Stimulated activated CD4-positive, alpha-beta T cell treated with anti-CD3 and anti-CD28 coated beads, TNF-alpha, amount 100 ng/mL, for 24 hours (primary cell): ENCODE data around the gene GIT1.

Source experiments
- DNase-seq, 3 experiments: peaks; one replicate each; pipeline ENCODE4 v3.0.0-alpha.2; 2020; ENCODE audit warnings: low read depth in 3 of 3

The GIT1 gene, protein sequence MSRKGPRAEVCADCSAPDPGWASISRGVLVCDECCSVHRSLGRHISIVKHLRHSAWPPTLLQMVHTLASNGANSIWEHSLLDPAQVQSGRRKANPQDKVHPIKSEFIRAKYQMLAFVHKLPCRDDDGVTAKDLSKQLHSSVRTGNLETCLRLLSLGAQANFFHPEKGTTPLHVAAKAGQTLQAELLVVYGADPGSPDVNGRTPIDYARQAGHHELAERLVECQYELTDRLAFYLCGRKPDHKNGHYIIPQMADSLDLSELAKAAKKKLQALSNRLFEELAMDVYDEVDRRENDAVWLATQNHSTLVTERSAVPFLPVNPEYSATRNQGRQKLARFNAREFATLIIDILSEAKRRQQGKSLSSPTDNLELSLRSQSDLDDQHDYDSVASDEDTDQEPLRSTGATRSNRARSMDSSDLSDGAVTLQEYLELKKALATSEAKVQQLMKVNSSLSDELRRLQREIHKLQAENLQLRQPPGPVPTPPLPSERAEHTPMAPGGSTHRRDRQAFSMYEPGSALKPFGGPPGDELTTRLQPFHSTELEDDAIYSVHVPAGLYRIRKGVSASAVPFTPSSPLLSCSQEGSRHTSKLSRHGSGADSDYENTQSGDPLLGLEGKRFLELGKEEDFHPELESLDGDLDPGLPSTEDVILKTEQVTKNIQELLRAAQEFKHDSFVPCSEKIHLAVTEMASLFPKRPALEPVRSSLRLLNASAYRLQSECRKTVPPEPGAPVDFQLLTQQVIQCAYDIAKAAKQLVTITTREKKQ

DNA sequence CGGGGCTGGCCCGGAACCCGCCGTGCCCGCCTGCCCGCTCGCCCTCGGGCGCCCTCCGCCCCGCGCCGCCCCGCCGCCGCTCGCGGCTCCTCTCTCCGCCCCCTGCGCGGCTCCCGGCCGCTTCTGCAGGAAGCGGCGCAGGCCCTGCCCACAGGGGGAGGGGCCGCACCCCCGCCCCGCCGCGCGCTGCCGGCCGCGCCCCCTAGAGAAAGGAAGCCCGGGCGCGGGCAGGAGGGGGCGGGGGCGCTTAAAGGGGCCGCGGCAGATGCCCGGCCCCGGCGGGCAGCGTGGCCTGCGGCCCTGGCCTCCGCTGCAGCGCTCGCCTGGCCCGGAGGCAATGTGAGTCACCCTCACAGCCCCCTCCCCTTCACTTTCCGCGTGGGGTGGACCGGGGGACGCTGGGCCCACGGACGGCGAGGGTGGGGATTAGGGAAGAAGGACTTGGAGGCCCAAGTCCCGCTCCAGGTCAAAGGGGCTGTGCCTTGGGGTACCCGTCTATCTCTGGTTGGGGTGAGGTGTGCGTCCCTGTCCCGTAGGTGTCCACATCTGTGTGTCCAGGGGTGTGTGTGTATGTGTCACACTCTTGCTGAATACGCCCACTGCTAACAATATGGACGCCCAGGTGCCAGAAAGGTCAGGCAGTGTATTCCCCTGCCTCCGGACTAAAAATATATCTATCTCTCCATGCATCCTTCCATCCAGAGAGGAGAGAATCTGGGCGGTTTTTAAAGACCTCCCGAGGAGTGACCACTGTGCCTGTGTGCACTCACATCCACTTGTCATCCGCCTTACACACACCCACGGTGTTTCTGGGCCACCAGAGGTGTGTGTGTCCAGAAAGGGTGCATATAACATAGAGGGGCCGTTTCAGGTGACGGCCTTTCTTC, at the start of gene GIT1:
GIT1 (minus strand) TSS at position 125 of the 887 bp plus-strand sequence. CDS start 270 bp downstream, outside the sequence.
- peak; percentile 59 to 82 (median 67) for DNase-seq

DNA sequence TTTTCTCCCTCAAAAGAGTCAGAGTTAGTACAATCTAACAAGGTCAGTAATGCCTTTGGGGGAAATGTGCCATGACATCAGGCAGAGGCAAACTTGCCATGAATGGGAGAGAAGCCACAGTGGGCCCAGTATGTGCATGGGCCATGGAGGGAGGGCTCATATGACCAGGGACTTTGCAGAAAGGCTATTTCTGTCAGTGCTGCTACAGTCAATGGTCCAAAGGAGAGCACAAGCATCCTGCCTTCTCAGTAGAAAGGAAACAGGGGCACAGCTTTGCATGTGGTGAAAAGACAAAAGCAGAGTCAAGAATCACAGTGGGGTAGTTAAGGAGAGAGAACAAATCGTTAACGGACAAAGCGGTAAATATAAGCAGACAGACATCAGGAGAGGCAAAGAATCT, 44.4 kb upstream of the GIT1 start:
- no peak for DNase-seq

DNA sequence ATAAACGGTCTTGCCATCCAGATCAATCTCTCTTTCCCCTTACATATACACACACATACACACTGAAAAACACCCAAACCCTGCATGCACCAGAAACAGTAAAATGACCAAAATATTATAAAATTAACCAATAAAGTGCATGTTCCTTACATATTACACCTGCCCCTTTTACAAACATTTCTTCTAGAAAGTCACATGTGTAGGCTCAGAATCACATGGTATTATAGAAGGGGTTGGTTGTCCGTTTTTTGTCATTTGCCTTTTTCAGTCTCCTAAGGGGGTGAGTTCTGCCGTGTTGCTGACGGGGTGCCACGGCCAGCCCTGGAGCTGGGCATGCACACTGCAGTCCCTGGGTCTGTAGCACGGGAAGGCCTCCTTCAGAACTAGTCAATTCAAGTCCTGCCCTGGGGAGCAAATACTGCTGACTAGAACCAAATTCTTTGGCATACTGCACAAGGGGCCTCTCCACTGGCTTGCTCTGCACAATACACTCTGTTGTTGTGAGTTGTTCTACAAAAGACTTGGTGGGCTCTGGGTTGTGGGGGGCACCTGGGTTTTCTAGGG, 41.3 kb upstream of the GIT1 start:
- no peak for DNase-seq

DNA sequence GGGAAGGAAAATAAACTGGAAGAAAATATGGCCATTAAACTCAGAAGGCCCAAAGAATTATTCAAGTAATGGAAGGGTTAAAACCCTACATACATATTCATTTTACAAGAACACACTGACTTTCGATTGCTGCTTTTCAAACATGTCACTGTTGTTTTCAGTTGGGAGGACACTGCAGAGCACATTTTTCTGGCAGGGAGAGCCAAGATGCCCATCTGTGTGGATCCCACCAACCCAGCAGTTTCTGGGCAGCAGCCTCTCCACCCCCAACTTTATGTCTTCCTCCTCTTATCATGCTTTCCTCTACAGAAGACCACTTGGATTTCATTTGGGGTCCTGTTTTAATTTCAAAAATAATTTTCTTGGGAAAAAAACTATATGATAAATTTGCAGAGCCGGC, 40.4 kb upstream of the GIT1 start:
- DNase-seq: no peak

DNA sequence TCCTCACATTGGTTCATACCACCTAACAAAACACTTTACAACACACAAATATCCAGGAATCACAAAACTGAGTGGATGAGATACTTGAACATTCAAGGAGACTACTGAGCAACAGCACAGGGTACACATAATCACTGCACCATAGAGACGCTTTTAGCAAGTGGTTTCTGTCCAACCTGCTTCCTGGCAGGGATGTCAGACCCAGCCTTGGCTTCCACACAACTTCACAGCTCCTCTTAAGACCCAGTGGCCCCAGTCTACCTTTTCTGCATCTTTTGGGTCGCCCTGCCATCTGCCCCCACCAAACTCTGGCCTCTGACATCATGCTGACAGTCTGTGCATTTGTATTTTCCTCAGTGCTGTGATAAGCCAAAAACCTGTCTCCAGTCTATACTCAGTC, 39.2 kb upstream of the GIT1 start:
- no peak for DNase-seq

DNA sequence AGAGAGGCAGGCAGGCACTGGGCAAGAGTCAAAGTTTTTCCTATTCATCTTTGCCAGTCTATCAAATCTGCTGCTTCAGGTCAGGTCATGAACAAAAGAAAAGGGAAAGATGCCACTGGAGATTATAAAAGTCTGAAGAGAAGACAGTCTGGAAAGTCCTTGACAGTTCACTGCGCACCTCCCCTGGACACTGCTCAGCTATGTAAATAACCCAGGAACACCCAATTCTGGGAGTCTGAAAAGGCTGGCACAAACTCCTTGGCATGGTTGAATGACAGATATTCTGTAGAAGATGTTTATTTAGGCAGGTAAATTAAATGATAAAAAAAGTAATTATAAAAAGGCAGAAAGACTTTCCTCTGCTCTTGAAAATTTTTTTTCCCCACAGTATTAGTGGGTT, 38.5 kb upstream of the GIT1 start:
- no peak for DNase-seq

DNA sequence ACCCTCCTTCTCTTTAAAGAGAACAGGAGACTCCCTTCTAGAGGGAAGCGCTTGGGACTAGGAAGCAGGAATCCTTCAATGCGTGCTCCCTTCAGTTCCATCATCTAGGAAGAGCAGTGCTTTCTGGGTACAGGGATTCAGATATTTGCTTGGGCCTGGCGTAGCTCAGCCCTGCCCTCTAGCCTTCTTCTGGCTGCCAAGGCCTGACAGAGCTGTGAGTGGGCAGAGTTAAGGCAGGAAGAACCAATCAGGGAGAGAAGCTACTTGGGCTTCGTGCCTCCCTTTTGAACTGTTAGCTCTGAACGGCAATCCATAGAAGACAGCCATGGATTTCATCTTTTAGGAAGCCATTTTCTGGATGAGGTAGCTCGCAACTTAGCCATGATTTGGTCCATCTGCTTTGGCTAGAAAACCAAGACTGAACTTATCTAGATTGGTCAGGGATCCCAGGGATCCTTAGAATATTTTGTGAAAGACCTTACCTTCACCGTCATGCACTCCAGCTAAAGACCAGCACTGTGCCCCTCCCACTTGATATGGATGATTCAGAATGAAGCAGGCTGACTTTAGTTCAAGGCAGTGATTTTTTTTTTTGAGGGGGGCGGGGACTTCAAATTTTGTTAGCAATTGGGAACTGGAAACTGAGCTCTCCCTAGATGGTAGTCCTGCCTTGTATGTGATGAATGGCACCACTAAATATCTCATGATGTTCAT, 35.7 kb upstream of the GIT1 start:
- DNase-seq: no peak

DNA sequence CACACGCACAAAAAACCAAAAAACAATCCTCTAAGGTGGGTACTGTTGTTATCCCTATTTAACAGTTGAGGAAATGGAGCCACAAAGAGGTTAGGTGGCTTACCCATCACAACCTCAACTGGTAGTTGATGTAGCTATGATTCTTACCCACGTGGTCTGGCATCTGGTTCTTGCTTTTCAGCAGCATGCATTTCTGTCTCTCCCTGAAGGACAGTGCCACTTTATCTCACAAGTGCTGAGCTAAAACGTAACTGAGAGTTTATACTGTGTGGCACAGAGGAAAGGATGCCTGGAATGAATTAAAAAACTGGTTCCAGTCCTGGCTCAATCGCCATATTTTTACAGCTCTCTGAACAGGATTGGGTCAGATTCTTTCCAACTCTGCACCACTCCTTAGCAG, 35.1 kb upstream of the GIT1 start:
- no peak for DNase-seq

DNA sequence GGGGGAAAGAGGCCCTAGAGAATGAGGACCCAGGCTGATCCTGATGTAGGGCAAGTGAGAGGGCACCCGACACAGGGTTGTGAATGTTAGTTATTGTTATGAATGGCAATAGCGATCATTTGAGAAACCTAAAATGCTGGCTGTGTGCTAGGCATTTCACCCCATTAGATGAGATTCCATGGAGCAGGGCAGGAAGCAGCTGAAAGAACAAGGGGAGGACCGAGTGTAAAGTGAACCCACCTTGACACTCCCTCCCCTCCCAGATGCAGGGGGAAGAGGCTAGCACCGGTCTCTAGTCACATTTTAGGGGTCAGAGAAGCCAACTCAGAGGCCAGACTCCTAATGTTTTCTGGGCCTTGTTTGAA, 33.8 kb upstream of the GIT1 start:
- DNase-seq: no peak

DNA sequence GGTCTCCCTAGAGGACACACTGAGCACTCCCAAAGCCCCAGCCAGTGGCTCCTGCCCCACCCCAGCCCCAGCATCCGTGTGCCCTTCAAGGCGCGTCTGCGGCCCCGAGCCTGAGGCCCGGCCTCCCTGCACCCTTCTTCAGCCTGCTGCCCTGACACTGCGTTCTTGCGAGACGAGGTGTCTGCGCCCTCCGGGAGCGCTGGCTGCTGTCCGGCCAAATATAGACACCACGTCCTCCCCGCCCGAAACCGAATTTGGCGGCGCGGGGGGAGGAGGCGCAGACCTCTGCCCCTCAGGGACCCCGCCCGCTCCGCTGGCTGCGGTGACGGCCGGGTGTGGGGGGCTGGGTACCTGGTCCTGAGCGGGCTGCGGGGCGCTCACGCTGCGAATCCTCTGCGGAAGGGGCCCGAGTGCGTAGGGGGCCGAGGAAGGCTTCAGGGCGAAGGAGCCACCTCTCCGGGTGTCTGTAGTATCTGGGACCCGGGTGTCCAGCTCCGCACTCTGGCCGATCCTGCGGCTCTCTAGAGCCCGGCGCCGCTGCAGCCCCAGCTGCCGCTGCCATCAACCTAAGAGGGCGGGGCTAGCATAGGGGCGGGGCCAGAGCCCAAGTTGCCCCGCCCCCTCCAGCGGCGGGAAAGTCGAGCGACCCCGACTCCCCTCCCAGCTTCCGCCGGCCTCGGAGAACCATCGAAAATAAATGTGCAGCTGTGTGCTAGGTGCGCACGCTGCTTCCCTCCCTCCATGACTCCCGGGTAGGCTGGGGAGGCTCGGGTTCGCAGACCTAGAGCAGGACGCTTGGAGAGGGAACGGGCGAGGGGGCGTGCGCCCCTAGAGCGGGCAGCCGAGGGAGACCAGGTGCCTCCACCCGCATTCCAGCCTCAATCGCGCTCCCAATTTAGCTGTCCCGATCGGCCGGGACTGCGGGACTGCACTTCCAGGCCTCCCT, 33.2 kb upstream of the GIT1 start, which contains the start of gene CORO6:
CORO6 (minus strand) TSS at position 576 of the 946 bp plus-strand sequence. CDS start 1,491 bp downstream, outside the sequence.
- peak in 2 of 3 experiments; percentile 53 to 69 for DNase-seq

DNA sequence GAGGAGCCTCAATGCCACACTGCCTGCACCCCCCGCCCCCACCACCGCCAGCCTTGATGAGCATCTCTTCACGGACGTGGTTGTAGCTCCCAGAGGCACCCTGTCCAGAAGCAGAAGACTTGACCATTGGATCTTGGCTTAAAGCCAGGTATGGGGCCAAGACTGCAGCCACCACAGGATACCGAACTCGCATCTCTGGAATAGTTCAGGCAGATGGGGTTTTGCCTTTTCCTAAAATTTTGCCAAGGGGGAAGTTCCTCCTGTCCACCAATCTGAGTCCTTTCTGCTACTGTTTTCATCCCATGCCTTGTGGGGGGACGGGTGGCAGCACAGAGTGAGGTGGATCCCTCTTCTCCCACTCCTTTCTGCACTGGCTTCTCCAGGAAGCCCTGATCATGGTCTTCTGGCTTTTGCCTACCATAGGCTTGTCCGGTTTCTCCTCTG, 32.3 kb upstream of the GIT1 start:
- DNase-seq: no peak

DNA sequence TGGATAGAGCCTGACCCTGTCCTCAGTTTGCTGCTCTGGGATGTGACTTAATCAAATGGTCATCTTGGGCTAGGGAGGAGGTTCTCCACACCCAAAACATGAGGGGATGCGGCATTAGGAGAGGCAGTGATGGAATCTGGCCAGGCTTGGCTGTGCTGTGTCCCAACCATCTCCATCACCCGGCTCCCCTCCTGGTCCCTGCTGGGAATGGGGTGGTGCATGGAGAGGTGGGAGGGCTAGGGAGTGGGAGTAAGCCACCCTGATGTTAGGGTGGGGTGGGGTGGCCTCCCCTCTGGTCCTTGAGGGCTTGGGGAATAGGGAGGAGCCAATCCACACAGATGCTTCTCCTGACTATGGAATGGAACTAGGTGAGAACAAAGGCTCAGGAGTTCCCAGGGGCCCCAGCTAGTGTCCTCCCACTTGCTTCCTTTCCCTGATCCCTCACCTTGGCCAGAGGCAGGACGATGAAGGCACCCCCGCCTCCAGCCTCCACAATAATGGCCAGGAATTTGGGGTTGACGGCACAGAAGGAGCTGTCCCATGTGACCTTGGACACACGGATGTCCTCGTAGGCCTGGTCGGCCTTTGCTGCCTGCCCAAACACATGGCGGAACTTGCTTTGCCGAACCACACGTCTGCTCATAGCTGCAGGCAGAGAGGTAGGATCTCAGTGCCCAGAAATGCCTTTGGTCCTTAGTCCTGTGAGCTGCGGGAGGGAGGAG, 31.5 kb upstream of the GIT1 start:
- no peak for DNase-seq

DNA sequence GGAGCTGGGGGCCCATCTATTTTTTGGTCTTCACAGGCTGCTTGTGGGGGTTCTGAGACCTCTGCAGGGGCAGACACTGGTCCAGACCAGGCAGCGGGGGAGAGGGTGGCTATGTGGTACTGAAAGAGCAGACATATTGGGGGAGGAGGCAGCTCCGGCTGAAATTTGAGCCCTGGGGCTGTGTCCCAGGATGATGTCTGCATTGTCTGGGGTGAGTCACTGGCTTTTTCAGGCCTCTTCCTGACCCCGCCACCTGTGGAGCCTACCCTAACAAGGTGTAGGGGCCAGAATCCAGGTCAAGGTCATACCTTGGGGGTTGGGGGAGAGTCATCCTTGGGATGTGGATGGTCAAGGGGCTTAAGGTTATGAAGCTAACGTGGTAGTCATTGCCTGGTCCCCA, 30.8 kb upstream of the GIT1 start:
- DNase-seq: no peak

DNA sequence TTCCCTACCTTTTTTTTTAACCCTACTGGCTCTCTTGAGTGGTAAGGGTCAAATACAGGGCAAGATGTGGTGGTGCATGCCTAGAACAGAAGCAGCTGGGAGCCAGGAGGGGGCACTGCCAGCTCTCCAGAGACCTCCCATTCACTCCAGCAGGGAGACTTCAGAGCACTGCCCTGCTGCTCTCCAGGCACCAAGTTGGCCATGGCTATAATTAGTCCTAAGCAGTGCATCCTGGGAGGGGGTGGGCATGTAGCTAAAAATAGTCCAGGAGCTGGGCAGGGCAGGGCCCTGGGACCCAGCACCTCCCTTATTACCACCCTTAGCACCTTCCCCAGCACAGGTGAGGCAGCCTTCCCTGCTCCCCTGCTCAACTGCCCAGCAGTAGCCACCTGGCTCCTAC, 29.8 kb upstream of the GIT1 start:
- DNase-seq: no peak

DNA sequence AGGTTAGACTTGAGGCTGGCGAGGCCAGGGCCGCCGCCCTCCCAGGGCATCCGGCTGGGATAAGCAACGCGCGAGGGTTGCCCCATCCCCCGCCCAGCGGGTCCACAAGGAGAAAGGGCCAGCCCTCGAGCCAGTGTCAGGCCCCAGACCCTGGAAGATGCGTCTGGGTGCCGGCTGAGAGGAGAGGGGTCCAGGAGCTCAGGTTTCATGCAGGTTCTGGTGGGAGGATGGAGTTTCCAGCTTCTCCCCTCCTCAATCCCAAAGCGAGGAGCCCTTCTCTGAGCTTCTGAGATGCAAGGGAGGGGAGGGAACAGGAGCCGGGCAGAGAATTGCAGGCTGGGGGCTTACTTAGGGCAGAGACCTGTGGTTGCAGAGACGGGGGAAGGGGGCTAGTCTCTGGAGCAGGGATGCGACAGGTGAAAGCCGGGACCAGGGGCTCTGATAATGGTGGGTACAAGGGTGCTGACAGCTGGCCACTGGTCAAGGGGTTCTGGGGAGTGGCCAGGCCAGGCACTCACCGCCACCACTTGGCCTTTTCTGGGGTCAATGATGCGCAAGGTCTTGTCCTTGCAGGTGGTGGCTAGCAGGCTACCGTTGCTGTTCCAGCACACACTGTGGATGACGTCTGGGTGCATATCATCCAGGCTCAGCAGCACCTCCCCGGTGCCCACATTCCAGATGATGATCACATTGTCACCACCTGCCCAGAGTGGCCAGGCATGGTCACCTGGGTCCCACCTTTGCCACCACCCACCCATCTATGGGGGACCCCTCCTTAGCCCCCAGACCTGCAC, 29.0 kb upstream of the GIT1 start:
- no peak for DNase-seq

DNA sequence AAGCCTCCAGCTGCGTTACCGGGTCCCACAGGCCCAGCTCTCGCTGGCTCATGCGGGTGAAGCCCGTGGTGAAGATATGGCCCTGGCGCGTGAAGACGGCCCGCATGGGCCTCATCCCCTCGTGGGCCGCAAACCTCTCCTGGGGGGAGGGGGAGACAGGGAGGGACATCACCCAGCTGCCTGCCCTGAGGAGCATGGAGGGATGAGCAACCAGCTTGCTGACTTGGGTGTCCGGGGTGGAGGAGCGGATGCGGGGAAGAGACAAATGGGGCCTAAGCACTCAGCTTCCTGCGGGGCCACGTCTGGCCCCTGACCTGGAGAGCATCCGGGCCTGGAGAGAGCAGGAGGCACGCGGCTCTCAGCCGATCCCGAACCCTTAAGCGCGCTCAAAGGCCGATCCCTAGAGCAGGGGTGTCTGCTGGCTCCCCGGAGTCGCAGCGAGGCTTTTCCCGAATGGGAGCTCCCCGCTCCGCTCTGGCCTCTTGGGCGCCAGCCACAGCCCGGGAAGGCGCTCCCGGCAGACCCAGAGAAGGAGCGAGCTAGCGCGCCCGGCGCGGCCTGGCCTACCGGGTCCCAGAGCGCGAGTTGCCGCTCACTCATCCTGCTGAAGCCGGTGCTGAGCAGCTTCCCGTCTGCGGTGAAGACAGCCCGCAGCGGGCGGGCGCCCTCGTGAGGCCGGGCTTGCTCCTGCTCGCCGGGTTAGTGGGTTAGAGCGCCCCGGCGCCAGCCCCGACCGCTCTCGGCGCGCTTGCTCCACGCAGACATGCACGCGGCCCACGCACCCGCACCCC, 28.2 kb upstream of the GIT1 start:
- DNase-seq: peak; percentile 74 to 87 (median 76)

DNA sequence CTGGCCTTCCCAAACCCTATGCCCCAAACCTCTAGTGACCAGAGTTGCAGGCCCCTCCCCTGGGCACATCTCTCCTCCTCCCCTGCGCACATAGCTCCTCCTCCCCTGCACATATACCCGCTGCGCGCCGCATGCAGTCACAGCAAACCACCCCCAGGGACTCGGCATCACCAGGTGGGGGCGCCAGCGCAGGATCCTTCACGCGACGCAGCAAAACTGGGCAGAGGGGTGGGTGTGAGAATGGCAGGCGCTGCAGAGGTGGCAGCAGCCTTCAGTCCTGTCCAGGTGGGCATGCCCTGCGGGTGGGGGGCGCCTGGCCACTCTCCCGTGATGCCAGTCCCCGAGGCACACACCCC, 27.7 kb upstream of the GIT1 start:
- DNase-seq: peak; percentile 84 to 92 (median 88)
